Fibroblast of skin of back (primary cell): ENCODE results near the gene FASTKD2.

Experiments used
- DNase-seq: peaks from one replicate; pipeline ENCODE4 v3.0.0-alpha.2; 2013

Gene FASTKD2

DNA sequence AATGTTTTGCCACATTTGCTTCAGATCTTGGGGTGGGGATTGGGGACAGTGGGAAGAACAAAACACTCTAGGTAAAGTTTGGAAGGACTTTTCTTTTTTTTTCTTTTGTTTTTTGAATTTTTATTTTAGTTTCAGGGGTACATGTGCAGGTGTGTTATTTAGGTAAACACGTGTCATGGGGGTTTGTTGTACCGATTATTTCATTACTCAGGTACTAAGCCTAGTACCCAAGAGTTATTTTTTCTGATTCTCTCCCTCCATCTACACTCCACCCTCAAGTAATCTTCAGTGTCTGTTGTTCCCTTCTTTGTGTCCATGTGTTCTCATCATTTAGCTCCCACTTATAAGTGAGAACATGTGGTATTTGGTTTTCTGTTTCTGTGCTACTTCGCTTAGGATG lies 73.3 kb downstream of the FASTKD2 start:
- DNase-seq: no peak

DNA sequence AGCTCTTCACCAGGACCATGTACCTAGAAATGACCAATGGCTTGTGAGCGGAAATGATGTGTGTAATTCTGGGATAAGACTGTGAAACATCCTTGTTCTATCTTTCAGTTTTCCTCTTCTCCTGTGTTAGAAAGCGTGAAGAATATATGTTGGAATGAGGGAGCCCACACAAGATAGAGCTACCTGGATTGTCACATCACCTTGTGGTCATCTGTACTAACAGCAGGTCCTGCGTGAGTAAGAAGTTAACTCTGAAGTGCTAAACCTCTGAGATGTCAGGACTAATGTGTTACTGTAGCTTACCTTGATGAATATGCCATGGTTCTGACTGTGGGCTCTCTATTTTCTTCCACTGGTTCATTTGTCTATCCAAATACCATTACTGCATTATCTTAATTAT lies 75.6 kb downstream of the FASTKD2 start:
- no peak for DNase-seq
